Kidney (tissue), 14 donors: ENCODE measurements around the gene RALGPS1. TPM values are rescaled to one million over a fixed set of nuclear protein-coding genes. Genes with fewer than 3 reads are reported as not detected.
A peak's percentile ranks its signal among the peaks of the same experiment; 100 is the strongest.

Experiments used
- DNase-seq, 5 donors: peaks; one replicate each; pipeline ENCODE4 v3.0.0-alpha.2; 2013 to 2020
- FAIRE-seq: peaks from 2 replicates; lab custom pipeline; 2012; peaks lifted over from hg19 to GRCh38; lab: Jason Lieb, UNC
- H3K27ac ChIP-seq, 2 donors: one replicate each; pipeline ENCODE4 v1.7.0; 2013; ENCODE audit warnings: low read depth in 2 of 2, low read length in 2 of 2, inconsistent platforms in 1 of 2
- H3K27me3 ChIP-seq: one replicate; pipeline ENCODE4 v1.7.1; 2013; ENCODE audit warnings: low read length, inconsistent platforms; ENCODE audit not compliant: control insufficient read depth, insufficient read depth
- H3K36me3 ChIP-seq, 3 donors: one replicate each; pipeline versions ENCODE4 v1.7.0 to v1.7.1; 2013; ENCODE audit warnings: low read length in 3 of 3, control low read depth in 1 of 3, inconsistent platforms in 1 of 3; ENCODE audit not compliant: insufficient read depth in 3 of 3, control insufficient read depth in 2 of 3
- H3K4me1 ChIP-seq, 3 donors: one replicate each; pipeline versions ENCODE4 v1.7.0 to v1.7.1; 2013; ENCODE audit warnings: low read length in 3 of 3, inconsistent platforms in 1 of 3, low read depth in 1 of 3; ENCODE audit not compliant: control insufficient read depth in 2 of 3, insufficient read depth in 2 of 3
- H3K4me3 ChIP-seq, 3 donors: one replicate each; pipeline versions ENCODE4 v1.7.0 to v1.8.1; 2013; ENCODE audit warnings: low read length in 3 of 3, control low read depth in 1 of 3, inconsistent platforms in 1 of 3
- H3K9ac ChIP-seq, 3 donors: one replicate each; pipeline versions ENCODE4 v1.7.0 to v1.7.1; 2013; ENCODE audit warnings: low read length in 3 of 3, control low read depth in 1 of 3, inconsistent platforms in 1 of 3
- H3K9me3 ChIP-seq, 3 donors: one replicate each; pipeline versions ENCODE4 v1.7.0 to v1.7.1; 2013; ENCODE audit warnings: low read length in 3 of 3, control low read depth in 1 of 3, inconsistent platforms in 1 of 3; ENCODE audit not compliant: control insufficient read depth in 2 of 3, insufficient read depth in 1 of 3
- intact Hi-C: fragments of 100-400 bp; cut with DNase I; formaldehyde crosslinking; loops from one replicate; pipeline ENCODE4 v1.11.1; 2022
- polyA plus RNA-seq: library from polyadenylated mRNA; stranded (reverse); fragments of 350-450 nt; fragmentation: Illumina TruSeq; extraction: RNeasy Lipid Tissue Mini Kit (QIAGEN cat#74804); gene quantifications from one replicate; pipeline ENCODE4 v1.2.3, GENCODE V29; 2014; ENCODE audit warnings: low read depth, low replicate concordance; ENCODE audit not compliant: insufficient read depth
- total RNA-seq: library from RNA; stranded (reverse); fragmentation: NEBNext Ultra II Directional; extraction: Animal tissue kit (Norgen Biotek cat#: 25700); gene quantifications from one replicate; pipeline ENCODE4 v1.2.1, GENCODE V29; 2021
- TF ChIP-seq, protein P1 (sequence below): IDR thresholded peaks from 3 replicates; pipeline ENCODE4 v1.5.1; 2012; ENCODE audit warnings: mild to moderate bottlenecking, moderate library complexity, borderline replicate concordance; ENCODE audit not compliant: insufficient read depth; ENCODE audit errors: extremely low read depth
- donor health status: control.
- donor health status: control.
- donor health status: control.
- donor health status: control.
- donor health status: control.
- donor health status: DM: yes; HTN: yes; CAD: no.
- donor health status: Normal renal cell carcinoma (clear cell type).

Gene RALGPS1
- total and polyA plus RNA-seq, 2 donors from 2014 or later: 9.4 to 25.2 TPM

DNA sequence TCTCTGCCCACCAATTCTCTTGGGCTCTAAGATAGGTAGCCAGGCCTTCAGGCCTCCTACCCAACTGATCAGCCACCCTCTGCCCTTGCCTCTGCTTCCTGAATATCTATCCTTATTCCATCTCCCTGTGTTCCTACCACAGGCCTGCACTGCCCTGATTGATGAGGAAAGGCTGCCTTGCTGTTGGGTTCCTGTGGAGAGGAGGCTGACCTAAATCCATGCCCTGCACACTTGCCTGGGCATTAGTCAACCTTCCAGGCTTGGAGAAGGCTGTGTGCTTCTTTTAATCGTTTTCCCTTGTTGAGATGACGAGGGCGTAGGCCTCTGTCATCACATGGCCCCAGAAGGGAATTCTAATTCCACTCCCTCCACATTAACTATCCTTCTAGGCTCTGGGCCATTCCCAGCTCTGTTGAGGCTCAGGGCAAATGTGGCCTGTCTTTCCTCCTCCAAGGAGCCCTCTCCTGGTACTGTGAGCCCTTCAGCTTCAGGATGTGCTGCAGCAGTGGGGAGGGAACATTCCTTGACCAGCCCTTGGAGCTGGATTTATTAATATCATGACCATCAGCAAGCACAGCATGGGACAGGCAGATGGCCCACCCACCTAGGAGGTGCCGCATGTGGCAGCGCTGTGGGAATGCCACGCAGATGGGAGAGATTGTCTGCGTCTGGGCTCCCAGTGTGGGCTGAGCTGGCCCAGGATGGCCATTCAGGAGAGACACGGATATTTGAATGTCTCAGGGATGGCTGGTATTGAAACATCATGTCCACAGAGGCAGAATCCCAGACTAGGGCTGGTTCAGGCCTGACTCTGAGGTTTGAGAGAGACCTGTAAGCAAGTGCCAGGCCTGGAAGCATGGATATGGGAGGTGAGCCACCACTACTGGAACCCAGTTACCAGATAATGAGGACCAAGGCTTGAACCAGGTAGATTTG is 166.9 kb downstream of the RALGPS1 start:
- no peaks in the 10 kb centered on the region for H3K27me3 ChIP-seq
- FAIRE-seq: no peak
- H3K9ac ChIP-seq: no peak overlapping the region
- no peaks in the 10 kb centered on the region for H3K9me3 ChIP-seq
- peak in 1 of 5 donors; percentile 15 for DNase-seq
- intact Hi-C loops: no loop called here
- H3K36me3 ChIP-seq: no peaks in the 10 kb centered on the region
- H3K4me3 ChIP-seq: no peak overlapping the region
- TF ChIP-seq, protein P1, sequence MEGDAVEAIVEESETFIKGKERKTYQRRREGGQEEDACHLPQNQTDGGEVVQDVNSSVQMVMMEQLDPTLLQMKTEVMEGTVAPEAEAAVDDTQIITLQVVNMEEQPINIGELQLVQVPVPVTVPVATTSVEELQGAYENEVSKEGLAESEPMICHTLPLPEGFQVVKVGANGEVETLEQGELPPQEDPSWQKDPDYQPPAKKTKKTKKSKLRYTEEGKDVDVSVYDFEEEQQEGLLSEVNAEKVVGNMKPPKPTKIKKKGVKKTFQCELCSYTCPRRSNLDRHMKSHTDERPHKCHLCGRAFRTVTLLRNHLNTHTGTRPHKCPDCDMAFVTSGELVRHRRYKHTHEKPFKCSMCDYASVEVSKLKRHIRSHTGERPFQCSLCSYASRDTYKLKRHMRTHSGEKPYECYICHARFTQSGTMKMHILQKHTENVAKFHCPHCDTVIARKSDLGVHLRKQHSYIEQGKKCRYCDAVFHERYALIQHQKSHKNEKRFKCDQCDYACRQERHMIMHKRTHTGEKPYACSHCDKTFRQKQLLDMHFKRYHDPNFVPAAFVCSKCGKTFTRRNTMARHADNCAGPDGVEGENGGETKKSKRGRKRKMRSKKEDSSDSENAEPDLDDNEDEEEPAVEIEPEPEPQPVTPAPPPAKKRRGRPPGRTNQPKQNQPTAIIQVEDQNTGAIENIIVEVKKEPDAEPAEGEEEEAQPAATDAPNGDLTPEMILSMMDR: no peak
- no peak overlapping the region for H3K27ac ChIP-seq
- peaks cover 0 to 2% (median 0%) of the 10 kb centered on the region in 3 donors for H3K4me1 ChIP-seq

DNA sequence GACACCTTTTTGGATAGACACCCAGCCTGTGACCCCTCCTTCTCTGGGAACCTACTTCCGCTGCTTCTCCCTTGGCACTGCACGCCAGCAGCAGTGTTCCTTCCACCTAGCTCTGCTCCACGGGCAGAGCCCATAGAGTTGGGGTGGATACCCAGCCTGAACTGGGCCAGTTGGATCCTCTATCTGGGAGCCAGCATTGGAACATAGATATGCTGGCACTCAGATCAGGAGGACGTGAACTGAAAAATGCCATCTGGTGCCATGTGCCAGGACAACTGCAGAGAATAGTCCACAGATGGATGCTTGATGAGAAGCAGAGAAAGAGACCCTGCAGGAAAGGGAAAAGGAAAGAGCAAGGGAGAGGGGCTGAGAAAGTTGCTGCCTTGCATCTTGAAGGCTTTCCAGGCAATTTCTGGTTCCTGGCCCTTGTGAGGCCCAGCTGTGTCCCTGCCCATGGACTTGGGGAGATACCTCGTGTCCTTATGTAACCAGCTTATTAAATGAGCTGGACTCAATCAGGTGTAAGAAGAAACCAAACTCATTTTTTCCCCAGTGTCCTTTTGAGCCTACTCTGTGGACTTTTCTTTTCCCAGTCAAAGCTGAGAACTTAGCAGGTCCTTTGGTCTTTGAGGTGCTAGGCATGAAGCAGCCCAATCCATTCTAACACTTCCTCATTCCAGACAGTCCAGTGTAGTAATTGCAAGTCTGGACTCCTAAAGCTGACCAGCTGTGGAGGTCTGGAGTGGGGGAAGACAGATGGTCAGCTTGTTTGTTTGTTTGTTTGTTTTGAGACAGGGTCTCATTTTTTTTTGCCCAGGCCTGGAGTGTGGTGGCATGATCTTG is 168.8 kb downstream of the RALGPS1 start:
- DNase-seq: peak in 1 of 5 donors; percentile 60
- no peaks in the 10 kb centered on the region for H3K27me3 ChIP-seq
- no peak overlapping the region for H3K4me3 ChIP-seq
- no peak for FAIRE-seq
- peaks cover 0 to 2% (median 0%) of the 10 kb centered on the region in 3 donors for H3K4me1 ChIP-seq
- intact Hi-C loops: no loop called here
- H3K9ac ChIP-seq: no peak overlapping the region
- no peak overlapping the region for H3K27ac ChIP-seq
- TF ChIP-seq, protein P1: no peak
- no peaks in the 10 kb centered on the region for H3K9me3 ChIP-seq
- H3K36me3 ChIP-seq: no peaks in the 10 kb centered on the region

DNA sequence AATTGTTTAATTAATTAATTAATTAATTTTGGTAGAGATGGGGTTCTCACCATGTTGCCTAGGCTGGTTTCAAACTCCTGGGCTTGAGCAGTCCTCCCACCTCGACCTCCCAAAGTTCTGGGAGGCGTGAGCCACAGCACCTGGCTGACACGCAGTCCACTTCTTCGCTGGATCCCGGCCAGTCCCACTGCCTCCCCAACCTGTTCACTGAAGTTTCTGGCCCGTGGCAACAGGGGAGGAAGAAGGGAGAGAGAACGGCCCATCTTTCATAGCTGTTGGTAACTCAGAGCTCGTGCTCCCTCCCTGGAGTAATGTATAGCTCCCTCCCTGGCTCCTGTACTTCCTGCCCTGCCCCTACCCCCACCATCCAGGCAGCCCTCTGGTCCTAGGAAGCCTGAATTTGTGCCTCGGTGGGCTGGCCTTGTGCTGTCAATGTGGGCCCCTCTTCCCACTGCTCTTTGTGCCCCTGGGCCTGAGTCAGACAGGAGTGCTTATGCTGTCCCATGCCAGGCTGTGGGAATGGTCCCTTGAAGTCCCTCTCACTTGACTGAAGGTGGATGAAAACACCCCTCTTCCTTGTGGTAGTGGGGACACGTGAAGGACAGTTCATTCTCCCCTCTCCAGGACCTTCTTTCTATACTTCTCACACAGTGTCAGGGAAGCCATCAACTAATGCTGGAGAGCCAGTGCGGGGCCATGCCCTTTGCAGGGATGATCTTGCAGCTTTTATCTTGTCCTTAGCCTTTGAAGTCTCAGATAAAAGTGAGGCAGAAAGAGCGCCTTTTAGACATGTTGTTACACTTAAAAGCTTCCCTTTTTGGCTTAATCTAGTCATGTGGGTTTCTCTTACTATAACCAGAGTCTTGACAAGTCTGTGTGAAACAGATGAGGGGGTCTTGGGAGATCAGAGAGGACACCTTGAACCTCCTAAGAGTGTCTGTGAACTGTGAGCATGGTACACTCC is 169.8 kb downstream of the RALGPS1 start:
- Histone ChIP-seq H3K4me1 (peaks cover 0 to 2% (median 0%) of the 10 kb centered on the region in 3 donors), H3K36me3 (peaks cover 0 to 2% (median 0%) of the 10 kb centered on the region in 3 donors), H3K9me3 (no peaks in the 10 kb centered on the region), H3K27ac (no peak overlapping the region), H3K9ac (no peak overlapping the region), H3K4me3 (no peak overlapping the region), H3K27me3 (no peaks in the 10 kb centered on the region)
- DNase-seq (no peak), FAIRE-seq (no peak)
- TF ChIP-seq, protein P1: no peak
- intact Hi-C loops: no loop called here
